HEK293 (cell line): Measurements from ENCODE around the gene ZNF532.

Experiments used
- CTCF ChIA-PET: fragments of 350-600 bp; formaldehyde crosslinking; extraction: SDS; loops from one replicate; lab custom pipeline; 2021; ENCODE audit warnings: antibody characterized with exemption; lab: Yijun Ruan, JAX
- POLR2A ChIA-PET: fragments of 300-600 bp; formaldehyde crosslinking; extraction: SDS; loops from one replicate; lab custom pipeline; 2020; ENCODE audit warnings: antibody characterized with exemption, inconsistent platforms; lab: Yijun Ruan, JAX
- H3K27ac ChIP-seq: fragments of 200-500 bp; sonication (Bioruptor generic); 2 replicates; pipeline ENCODE4 v1.5.1; 2014; ENCODE audit warnings: low read depth, low read length, control low read depth, inconsistent platforms; ENCODE audit errors: extremely low read depth
- H3K36me3 ChIP-seq, 2 experiments: fragments of 200-500 bp in 1 of 2; sonication (Bioruptor generic) in 1 of 2; 1 replicate in 1 of 2; 2 replicates in 1 of 2; pipeline ENCODE4 v1.5.1; 2014 to 2017; ENCODE audit warnings: inconsistent platforms in 2 of 2, low read length in 2 of 2; ENCODE audit not compliant: control insufficient read depth in 2 of 2, insufficient read depth in 1 of 2
- H3K4me1 ChIP-seq: fragments of 200-500 bp; sonication (Bioruptor generic); 2 replicates; pipeline ENCODE4 v1.5.1; 2014; ENCODE audit warnings: mild to moderate bottlenecking, low read length, inconsistent platforms; ENCODE audit not compliant: control insufficient read depth, insufficient read depth
- H3K4me3 ChIP-seq: 2 replicates; pipeline ENCODE4 v1.5.1; 2011; ENCODE audit warnings: low read depth, mild to moderate bottlenecking, control low read depth, low read length, moderate library complexity
- H3K9me3 ChIP-seq: fragments of 200-500 bp; sonication (Bioruptor generic); 2 replicates; pipeline ENCODE4 v1.5.1; 2014; ENCODE audit warnings: low read depth, low read length, inconsistent platforms; ENCODE audit not compliant: control insufficient read depth, insufficient read depth
- OVOL3 ChIP-seq: fragments of 450-650 bp; formaldehyde crosslinking; IDR thresholded peaks from 2 replicates; pipeline ENCODE4 v1.5.1; 2016; ENCODE audit warnings: missing biosample characterization, missing genetic modification characterization
- PRDM1 ChIP-seq: fragments of 450-650 bp; formaldehyde crosslinking; IDR thresholded peaks from 2 replicates; pipeline ENCODE4; 2016; ENCODE audit warnings: missing biosample characterization, missing genetic modification characterization
- PRDM10 ChIP-seq: fragments of 450-650 bp; formaldehyde crosslinking; IDR thresholded peaks from 2 replicates; pipeline ENCODE4 v1.5.1; 2016; ENCODE audit warnings: missing biosample characterization, missing genetic modification characterization
- RBAK ChIP-seq: fragments of 450-650 bp; formaldehyde crosslinking; IDR thresholded peaks from 2 replicates; pipeline ENCODE4 v1.5.1; 2016; ENCODE audit warnings: missing biosample characterization, missing genetic modification characterization
- YY2 ChIP-seq: fragments of 450-650 bp; formaldehyde crosslinking; IDR thresholded peaks from 2 replicates; pipeline ENCODE4 v1.5.1; 2016; ENCODE audit warnings: missing biosample characterization, missing genetic modification characterization
- ZBTB20 ChIP-seq: fragments of 450-650 bp; formaldehyde crosslinking; IDR thresholded peaks from 2 replicates; pipeline ENCODE4 v1.5.1; 2016; ENCODE audit warnings: missing biosample characterization, missing genetic modification characterization
- ZEB2 ChIP-seq: fragments of 450-650 bp; formaldehyde crosslinking; IDR thresholded peaks from 2 replicates; pipeline ENCODE4 v1.5.1; 2016; ENCODE audit warnings: missing biosample characterization, missing genetic modification characterization
- ZFHX2 ChIP-seq: fragments of 450-650 bp; formaldehyde crosslinking; conservative IDR thresholded peaks from 2 replicates; pipeline ENCODE4 v1.5.1; 2016; ENCODE audit warnings: missing biosample characterization, missing genetic modification characterization
- ZNF112 ChIP-seq: fragments of 450-650 bp; formaldehyde crosslinking; IDR thresholded peaks from 2 replicates; pipeline ENCODE4 v1.5.0; 2017; ENCODE audit warnings: missing biosample characterization, missing genetic modification characterization
- ZNF114 ChIP-seq: fragments of 450-650 bp; formaldehyde crosslinking; IDR thresholded peaks from 2 replicates; pipeline ENCODE4 v1.5.0; 2017; ENCODE audit warnings: missing biosample characterization, missing genetic modification characterization
- ZNF449 ChIP-seq: fragments of 450-650 bp; formaldehyde crosslinking; IDR thresholded peaks from 2 replicates; pipeline ENCODE4 v1.5.1; 2017; ENCODE audit warnings: missing biosample characterization, mild to moderate bottlenecking, missing genetic modification characterization, moderate library complexity
- ZNF530 ChIP-seq: fragments of 450-650 bp; formaldehyde crosslinking; IDR thresholded peaks from 2 replicates; pipeline ENCODE4 v1.5.1; 2016; ENCODE audit warnings: low read depth, missing biosample characterization, missing genetic modification characterization
- ZNF549 ChIP-seq: fragments of 450-650 bp; IDR thresholded peaks from 2 replicates; pipeline ENCODE4 v1.5.1; 2018; ENCODE audit warnings: missing biosample characterization, missing genetic modification characterization, mild to moderate bottlenecking, inconsistent platforms, moderate library complexity
- ZNF639 ChIP-seq: fragments of 450-650 bp; formaldehyde crosslinking; IDR thresholded peaks from 2 replicates; pipeline ENCODE4 v1.5.1; 2016; ENCODE audit warnings: missing biosample characterization, missing genetic modification characterization
- ZNF707 ChIP-seq: fragments of 450-650 bp; formaldehyde crosslinking; IDR thresholded peaks from 2 replicates; pipeline ENCODE4 v1.5.1; 2016; ENCODE audit warnings: missing biosample characterization, missing genetic modification characterization
- ZSCAN23 ChIP-seq: fragments of 450-650 bp; formaldehyde crosslinking; IDR thresholded peaks from 2 replicates; pipeline ENCODE4 v1.5.1; 2016; ENCODE audit warnings: missing biosample characterization, missing genetic modification characterization

ZNF532 gene

GRCh38 chr18:58865701-58866065, 1.0 kb downstream of the ZNF532 start:
- ChIA-PET CTCF (interaction anchor here (0.6 kb wide), 1 partner anchor 8 kb away, joined by 4 read pairs; no protein-coding TSS in a partner anchor), POLR2A (no interaction called here)
- no peak overlapping the region for H3K4me3 ChIP-seq
- no peaks in the 10 kb centered on the region for H3K4me1 ChIP-seq
- H3K27ac ChIP-seq = no peak overlapping the region
- peaks cover 0 to 26% of the 10 kb centered on the region in 2 experiments; a peak in 2 of 3 replicates for H3K36me3 ChIP-seq
- H3K9me3 ChIP-seq = no peaks in the 10 kb centered on the region
- TF ChIP-seq RBAK (tag by site-specific recombination) = no peak
- TF ChIP-seq PRDM1 (tag by site-specific recombination) = no peak
- TF ChIP-seq ZFHX2 = no peak
- no peak for TF ChIP-seq PRDM10 (tag by site-specific recombination)
- no peak for TF ChIP-seq OVOL3 (tag by site-specific recombination)
- TF ChIP-seq ZNF112 (tag by site-specific recombination) = no peak

GRCh38 chr18:58866066-58866772, 1.5 kb downstream of the ZNF532 start:
- ChIA-PET CTCF (interaction anchor here (1.8 kb wide), 1 partner anchor 16 kb away, joined by 4 read pairs; no protein-coding TSS in a partner anchor), POLR2A (interaction anchor here (0.6 kb wide), 1 partner anchor 65 kb away, joined by 3 read pairs; no protein-coding TSS in a partner anchor)
- H3K27ac ChIP-seq = no peak overlapping the region
- H3K36me3 ChIP-seq = peaks cover 0 to 26% of the 10 kb centered on the region in 2 experiments; a peak in 2 of 3 replicates
- H3K9me3 ChIP-seq = no peaks in the 10 kb centered on the region
- no peaks in the 10 kb centered on the region for H3K4me1 ChIP-seq
- no peak overlapping the region for H3K4me3 ChIP-seq
- no peak for TF ChIP-seq PRDM10 (tag by site-specific recombination)
- TF ChIP-seq ZNF707 (tag by site-specific recombination) = no peak
- no peak for TF ChIP-seq ZSCAN23 (tag by site-specific recombination)
- TF ChIP-seq ZNF639 = no peak
- TF ChIP-seq ZNF530 (tag by site-specific recombination) = no peak
- TF ChIP-seq ZBTB20 (tag by site-specific recombination) = no peak
- TF ChIP-seq ZNF549 (tag by site-specific recombination) = no peak
- no peak for TF ChIP-seq ZNF449 (tag by site-specific recombination)
- TF ChIP-seq ZNF114 = no peak
- TF ChIP-seq YY2 = no peak
- TF ChIP-seq ZEB2 (tag by site-specific recombination) = no peak
